Hematopoietic multipotent progenitor cell treated with erythropoietin and hydrocortisone succinate and interleukin-3 and kit ligand, for 15 days (in vitro differentiated cells): ENCODE measurements around the gene SST.
A peak's percentile ranks its signal among the peaks of the same experiment; 100 is the strongest.

Experiments
- DNase-seq: peaks from one replicate; pipeline ENCODE4 v3.0.0-alpha.2; 2015; ENCODE audit warnings: low spot score

The SST gene

GRCh38 chr3:187669675-187670504, at the start of gene SST:
Gene SST, minus strand, starts transcription at chr3:187670394. Its CDS starts 103 bp downstream, at chr3:187670291.
- DNase-seq: no peak

- DNase-seq: no peak
Observed at GRCh38 chr3:187719628-187720336, 49.6 kb upstream of the SST start.

GRCh38 chr3:187718802-187719201, 48.6 kb upstream of the SST start:
- DNase-seq: no peak

- DNase-seq: no peak
Observed at GRCh38 chr3:187717572-187717971, 47.4 kb upstream of the SST start.

- DNase-seq: peak; percentile 73
Observed at GRCh38 chr3:187714404-187714979, 44.3 kb upstream of the SST start.

- DNase-seq: peak; percentile 51
Observed at GRCh38 chr3:187713504-187713903, 43.3 kb upstream of the SST start.

- DNase-seq: no peak
Observed at GRCh38 chr3:187709155-187709554, 39.0 kb upstream of the SST start.

GRCh38 chr3:187708696-187709095, 38.5 kb upstream of the SST start:
- DNase-seq: no peak

- no peak for DNase-seq
Observed at GRCh38 chr3:187706971-187707370, 36.8 kb upstream of the SST start.

GRCh38 chr3:187705164-187705563, 35.0 kb upstream of the SST start:
- no peak for DNase-seq

- DNase-seq: no peak
Observed at GRCh38 chr3:187702507-187703033, 32.4 kb upstream of the SST start, which contains the start of gene RTP2. Gene RTP2, minus strand, starts transcription at chr3:187702557. Its CDS starts 429 bp downstream, at chr3:187702128.

- DNase-seq: no peak
Observed at GRCh38 chr3:187700249-187700648, 30.1 kb upstream of the SST start.

GRCh38 chr3:187698499-187699399, 28.6 kb upstream of the SST start:
- DNase-seq: no peak

GRCh38 chr3:187696021-187696420, 25.8 kb upstream of the SST start:
- DNase-seq: no peak

GRCh38 chr3:187695449-187695848, 25.3 kb upstream of the SST start:
- DNase-seq: no peak

- DNase-seq: no peak
Observed at GRCh38 chr3:187694801-187695200, 24.6 kb upstream of the SST start.

- no peak for DNase-seq
Observed at GRCh38 chr3:187693431-187693830, 23.2 kb upstream of the SST start.

GRCh38 chr3:187689984-187690383, 19.8 kb upstream of the SST start:
- DNase-seq: no peak

- DNase-seq: no peak
Observed at GRCh38 chr3:187686621-187687273, 16.6 kb upstream of the SST start.

- no peak for DNase-seq
Observed at GRCh38 chr3:187685948-187686347, 15.8 kb upstream of the SST start.

GRCh38 chr3:187684880-187685279, 14.7 kb upstream of the SST start:
- DNase-seq: no peak
